Choroid plexus epithelial cell (primary cell): ENCODE measurements around the gene EYA3.
"Not testable (repeated sequence)": the region's sequence is repeated elsewhere in the genome, so short reads cannot be mapped to it uniquely, and the experiment has no call there.

Experiments
- DNase-seq: peaks from one replicate; pipeline ENCODE4 v3.0.0-alpha.2; 2010; ENCODE audit warnings: low read depth
- H3K4me3 ChIP-seq: 2 replicates; pipeline ENCODE4 v1.5.1; 2011; ENCODE audit warnings: low read depth, mild to moderate bottlenecking, control low read depth, low read length, moderate library complexity
- CTCF ChIP-seq: conservative IDR thresholded peaks from 2 replicates; pipeline ENCODE4 v1.5.1; 2011; ENCODE audit warnings: low read depth, mild to moderate bottlenecking, control low read depth, inconsistent platforms, low read length, moderate library complexity

EYA3 gene

GRCh38 chr1:28031173-28031572, 57.2 kb downstream of the EYA3 start:
- H3K4me3 ChIP-seq: no peak overlapping the region
- TF ChIP-seq CTCF: no peak
- no peak for DNase-seq

- TF ChIP-seq CTCF: no peak
- H3K4me3 ChIP-seq: no peak overlapping the region
- peak; percentile 66 for DNase-seq
These were observed 59.3 kb downstream of the EYA3 start for GRCh38 chr1:28028873-28029654.

- DNase-seq: no peak
- no peak overlapping the region for H3K4me3 ChIP-seq
These were observed 60.8 kb downstream of the EYA3 start for GRCh38 chr1:28027660-28028059.

GRCh38 chr1:28027238-28027637, 61.2 kb downstream of the EYA3 start:
- no peak overlapping the region for H3K4me3 ChIP-seq
- DNase-seq: no peak
- TF ChIP-seq CTCF: no peak

More at GRCh38 chr1:28027660-28028059, 60.8 kb downstream of the EYA3 start:
- no peak for TF ChIP-seq CTCF

- TF ChIP-seq CTCF: no peak
- DNase-seq: no peak
- H3K4me3 ChIP-seq: no peak overlapping the region
These were observed 62.1 kb downstream of the EYA3 start for GRCh38 chr1:28026329-28026728.

- TF ChIP-seq CTCF: no peak
- DNase-seq: peak; percentile 58
These were observed 67.3 kb downstream of the EYA3 start for GRCh38 chr1:28021064-28021463.

GRCh38 chr1:28010969-28011368, 77.4 kb downstream of the EYA3 start:
- no peak for TF ChIP-seq CTCF
- DNase-seq: no peak
- no peak overlapping the region for H3K4me3 ChIP-seq

More at GRCh38 chr1:28021064-28021463, 67.3 kb downstream of the EYA3 start:
- no peak overlapping the region for H3K4me3 ChIP-seq

- DNase-seq, H3K4me3 ChIP-seq: not testable (repeated sequence)
These were observed 85.3 kb downstream of the EYA3 start for GRCh38 chr1:28003117-28003516.
